SK-N-MC (cell line): ENCODE measurements around the gene DDX56.

ENCODE experiments used
- DNase-seq: peaks from one replicate; pipeline ENCODE4 v3.0.0-alpha.2; 2011; ENCODE audit warnings: low read depth, low spot score
- H3K27ac ChIP-seq: fragments of 200-600 bp; sonication (generic); 2 replicates; pipeline ENCODE4 v1.5.1; 2016; ENCODE audit warnings: mixed run types
- H3K36me3 ChIP-seq: fragments of 200-600 bp; sonication (generic); 2 replicates; pipeline ENCODE4 v1.6.1; 2017; ENCODE audit warnings: antibody characterized with exemption, low read length, mixed read lengths; ENCODE audit not compliant: insufficient read depth
- H3K4me3 ChIP-seq: fragments of 200-600 bp; sonication (generic); 2 replicates; pipeline ENCODE4 v1.5.1; 2016
- H3K9ac ChIP-seq: fragments of 200-600 bp; sonication (generic); 2 replicates; pipeline ENCODE4 v1.8.0; 2017; ENCODE audit warnings: mixed run types, mixed read lengths; ENCODE audit not compliant: insufficient read length
- H3K9me3 ChIP-seq: fragments of 200-600 bp; sonication (generic); 2 replicates; pipeline ENCODE4 v1.6.1; 2017; ENCODE audit warnings: low read depth, mild to moderate bottlenecking, antibody characterized with exemption, low read length, moderate library complexity, mixed read lengths
- EZH2 ChIP-seq: fragments of 200-600 bp; sonication (generic); IDR thresholded peaks from one replicate; pipeline ENCODE4 v1.6.1; 2017; ENCODE audit warnings: antibody characterized with exemption
- FOXP2 ChIP-seq: optimal IDR thresholded peaks from 2 replicates; pipeline ENCODE3; 2011; ENCODE audit warnings: mild to moderate bottlenecking, moderate library complexity; ENCODE audit not compliant: insufficient read depth; ENCODE audit errors: extremely low read length, control extremely low read depth
- POLR2AphosphoS5 ChIP-seq: IDR thresholded peaks from 2 replicates; pipeline ENCODE4 v1.6.1; 2012; ENCODE audit warnings: mild to moderate bottlenecking, low read depth, low read length, borderline replicate concordance

Gene DDX56, protein sequence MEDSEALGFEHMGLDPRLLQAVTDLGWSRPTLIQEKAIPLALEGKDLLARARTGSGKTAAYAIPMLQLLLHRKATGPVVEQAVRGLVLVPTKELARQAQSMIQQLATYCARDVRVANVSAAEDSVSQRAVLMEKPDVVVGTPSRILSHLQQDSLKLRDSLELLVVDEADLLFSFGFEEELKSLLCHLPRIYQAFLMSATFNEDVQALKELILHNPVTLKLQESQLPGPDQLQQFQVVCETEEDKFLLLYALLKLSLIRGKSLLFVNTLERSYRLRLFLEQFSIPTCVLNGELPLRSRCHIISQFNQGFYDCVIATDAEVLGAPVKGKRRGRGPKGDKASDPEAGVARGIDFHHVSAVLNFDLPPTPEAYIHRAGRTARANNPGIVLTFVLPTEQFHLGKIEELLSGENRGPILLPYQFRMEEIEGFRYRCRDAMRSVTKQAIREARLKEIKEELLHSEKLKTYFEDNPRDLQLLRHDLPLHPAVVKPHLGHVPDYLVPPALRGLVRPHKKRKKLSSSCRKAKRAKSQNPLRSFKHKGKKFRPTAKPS

DNA sequence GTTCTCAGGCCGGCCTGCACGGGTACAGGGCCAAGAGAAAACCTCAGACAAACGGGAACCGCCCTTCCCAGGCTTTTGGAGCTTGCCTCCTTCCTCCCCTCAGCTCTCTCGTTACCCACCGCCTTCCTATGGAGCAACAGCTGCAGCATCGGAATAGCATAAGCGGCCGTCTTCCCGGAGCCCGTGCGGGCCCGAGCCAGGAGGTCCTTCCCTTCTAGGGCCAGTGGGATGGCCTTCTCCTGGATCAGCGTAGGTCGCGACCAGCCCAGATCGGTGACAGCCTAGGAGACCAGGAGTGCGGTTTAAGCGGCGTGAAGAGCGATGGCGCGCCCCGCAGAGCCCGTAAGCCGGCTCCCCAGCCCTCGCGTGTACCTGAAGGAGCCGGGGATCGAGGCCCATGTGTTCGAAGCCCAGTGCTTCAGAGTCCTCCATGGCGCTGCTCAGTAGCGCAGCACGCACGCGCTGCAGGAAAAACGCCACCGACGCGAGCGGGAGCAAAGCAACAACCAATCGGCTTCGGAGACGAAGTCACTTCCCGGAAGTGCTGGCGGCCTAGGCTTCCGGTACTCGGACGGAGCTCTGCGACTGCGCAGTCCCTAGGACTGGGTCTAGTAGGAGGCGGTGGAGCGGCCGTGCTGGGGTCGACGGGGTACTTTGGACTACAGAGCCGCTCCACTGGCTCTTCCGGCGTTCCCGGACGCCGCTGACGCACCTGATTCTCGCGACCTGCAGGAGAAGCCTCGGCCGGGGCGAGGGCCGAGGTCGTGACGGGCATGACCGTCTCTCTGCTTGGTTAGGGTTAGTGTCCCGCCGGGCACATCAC lies at the start of gene DDX56:
DDX56 (minus strand) TSS at position 445 of the 823 bp plus-strand sequence; CDS start at position 432, 13 bp downstream.
- TF ChIP-seq POLR2AphosphoS5, result peak; percentile 97
- TF ChIP-seq FOXP2, result no peak
- peak; percentile 56 for DNase-seq
- H3K9me3 ChIP-seq, result no peaks in the 10 kb centered on the region
- peak within 1 kb of the TSS; percentile 77; the same call in 1 of the 2 replicates for H3K27ac ChIP-seq
- H3K36me3 ChIP-seq, result peaks cover 66% of the 10 kb centered on the region
- H3K4me3 ChIP-seq, result peak within 1 kb of the TSS; percentile 100
- H3K9ac ChIP-seq, result peak within 1 kb of the TSS; percentile 99

DNA sequence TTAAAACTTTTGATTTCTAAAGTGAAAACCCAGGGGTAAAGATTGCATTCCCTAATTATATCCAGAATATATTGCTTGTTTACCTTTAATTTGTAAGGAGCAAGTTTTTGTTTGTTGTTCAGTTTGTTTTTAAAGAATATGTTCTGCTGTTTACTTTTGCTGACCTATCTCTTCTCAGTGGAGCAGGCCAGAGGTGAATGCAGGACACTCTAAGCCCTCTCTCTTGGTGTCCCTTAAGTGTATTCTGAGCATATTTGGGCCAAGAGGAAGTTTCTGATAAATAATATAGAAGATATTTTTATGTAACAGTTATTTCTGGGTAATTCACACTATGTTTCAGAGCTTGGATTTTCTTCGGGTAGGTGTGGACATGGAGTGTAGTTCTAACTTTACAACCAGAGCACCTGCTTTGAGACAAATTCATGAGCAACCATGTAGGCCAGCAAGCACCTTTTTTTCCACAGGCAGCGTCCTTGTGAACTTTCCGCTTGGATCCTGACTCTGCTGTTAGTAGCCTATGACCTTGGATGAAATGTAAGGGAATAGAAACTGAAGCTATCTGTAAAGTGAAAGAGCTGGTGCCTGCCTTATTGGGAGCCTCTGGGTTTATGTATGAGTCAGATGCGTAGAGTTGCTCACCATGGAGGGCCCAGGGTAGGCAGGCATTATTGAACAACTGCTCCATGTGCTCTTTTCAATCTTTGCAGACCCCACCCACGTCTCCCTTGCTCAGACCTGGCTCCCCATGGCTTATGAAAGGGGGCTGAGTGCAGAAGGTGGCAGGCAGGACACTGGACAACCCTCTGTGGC lies 48.8 kb upstream of the DDX56 start:
- no peak overlapping the region for H3K4me3 ChIP-seq
- DNase-seq, result no peak
- no peak for TF ChIP-seq EZH2
- TF ChIP-seq POLR2AphosphoS5, result no peak
- TF ChIP-seq FOXP2, result no peak

DNA sequence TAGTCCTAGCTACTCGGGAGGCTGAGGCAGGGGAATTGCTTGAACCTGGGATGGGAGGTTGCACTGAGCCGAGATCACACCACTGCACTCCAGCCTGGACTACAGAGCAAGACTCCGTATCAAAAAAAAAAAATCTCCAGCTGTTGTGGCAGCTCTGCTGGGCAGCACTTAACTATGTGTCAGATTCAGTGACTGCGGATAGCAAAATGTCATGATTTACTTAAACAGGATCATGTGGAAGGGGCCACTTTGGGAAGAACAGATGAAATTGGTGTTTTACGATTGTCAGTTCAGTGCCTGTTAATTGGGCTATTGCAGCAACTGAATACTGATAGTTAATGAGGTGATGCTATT lies 48.0 kb upstream of the DDX56 start:
- Histone ChIP-seq H3K4me3 (no peak overlapping the region), H3K36me3 (peaks cover 30% of the 10 kb centered on the region), H3K9me3 (no peaks in the 10 kb centered on the region), H3K9ac (no peak overlapping the region), H3K27ac (no peak overlapping the region)
- no peak for DNase-seq
- TF ChIP-seq EZH2 (no peak), POLR2AphosphoS5 (no peak), FOXP2 (no peak)

More for the DNA sequence above, 48.8 kb upstream of the DDX56 start:
- Histone ChIP-seq H3K9me3 (no peaks in the 10 kb centered on the region), H3K27ac (no peak overlapping the region; the same call in 1 of the 2 replicates), H3K9ac (no peak overlapping the region), H3K36me3 (peaks cover 30% of the 10 kb centered on the region)

DNA sequence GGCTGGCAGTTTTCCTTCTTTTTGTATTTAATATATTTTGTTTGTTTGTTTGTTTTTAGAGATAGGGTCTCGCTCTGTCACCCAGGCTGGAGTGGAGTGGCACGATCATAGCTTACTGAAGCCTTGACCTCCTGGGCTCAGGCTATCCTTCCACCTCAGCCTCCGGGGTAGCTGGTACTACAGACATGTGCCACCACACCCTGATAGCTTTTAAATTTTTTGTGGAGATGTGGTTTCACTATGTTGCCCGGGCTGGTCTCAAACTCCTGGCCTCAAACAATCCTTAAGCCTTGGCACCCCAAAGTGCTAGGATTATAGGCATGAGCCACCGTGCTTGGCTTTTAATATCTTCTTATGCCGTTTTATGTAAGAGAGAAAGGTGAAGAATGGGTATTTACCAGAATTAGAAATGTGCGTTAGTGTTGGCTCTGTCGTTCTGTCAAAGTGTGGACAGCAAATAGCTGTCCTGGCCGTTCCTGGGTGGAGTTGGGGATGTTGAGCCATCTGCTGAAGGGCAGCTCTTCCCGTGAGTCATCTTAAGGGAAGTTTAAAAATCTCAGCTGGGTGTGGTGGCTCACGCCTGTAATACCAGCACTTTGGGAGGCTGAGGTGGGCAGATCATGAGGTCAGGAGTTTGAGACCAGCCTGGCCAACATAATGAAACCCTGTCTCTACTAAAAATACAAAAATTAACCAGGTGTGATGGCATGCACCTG lies 47.5 kb upstream of the DDX56 start:
- peaks cover 25% of the 10 kb centered on the region for H3K36me3 ChIP-seq
- H3K27ac ChIP-seq, result no peak overlapping the region
- DNase-seq, result no peak
- H3K9ac ChIP-seq, result no peak overlapping the region
- no peak for TF ChIP-seq EZH2
- no peak for TF ChIP-seq FOXP2
- no peak for TF ChIP-seq POLR2AphosphoS5
- H3K4me3 ChIP-seq, result no peak overlapping the region
- no peaks in the 10 kb centered on the region for H3K9me3 ChIP-seq

DNA sequence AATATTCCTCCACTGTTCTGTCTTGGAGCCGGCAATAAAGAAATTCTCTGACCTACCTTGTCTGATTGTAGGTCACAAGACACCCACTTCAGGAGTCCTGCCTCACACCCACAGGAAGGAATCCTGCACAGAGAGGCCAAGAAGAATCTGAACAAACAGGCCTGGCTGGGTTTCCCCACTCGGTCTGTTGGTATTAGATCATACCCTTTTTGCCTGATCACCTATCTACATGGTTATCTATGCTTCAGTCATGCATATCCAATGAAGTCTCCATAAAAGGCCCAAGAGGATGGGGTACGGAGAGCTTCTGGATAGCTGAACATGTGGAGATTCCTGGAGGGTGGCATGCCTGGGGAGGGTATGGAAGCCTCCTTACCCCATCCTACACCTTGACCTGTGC lies 45.0 kb upstream of the DDX56 start:
- no peak for TF ChIP-seq FOXP2
- TF ChIP-seq POLR2AphosphoS5, result no peak
- no peak for TF ChIP-seq EZH2
- no peaks in the 10 kb centered on the region for H3K9me3 ChIP-seq
- H3K9ac ChIP-seq, result no peak overlapping the region
- DNase-seq, result no peak
- no peak overlapping the region for H3K4me3 ChIP-seq
- H3K27ac ChIP-seq, result no peak overlapping the region
- peaks cover 9% of the 10 kb centered on the region; the same call in 1 of the 2 replicates for H3K36me3 ChIP-seq

DNA sequence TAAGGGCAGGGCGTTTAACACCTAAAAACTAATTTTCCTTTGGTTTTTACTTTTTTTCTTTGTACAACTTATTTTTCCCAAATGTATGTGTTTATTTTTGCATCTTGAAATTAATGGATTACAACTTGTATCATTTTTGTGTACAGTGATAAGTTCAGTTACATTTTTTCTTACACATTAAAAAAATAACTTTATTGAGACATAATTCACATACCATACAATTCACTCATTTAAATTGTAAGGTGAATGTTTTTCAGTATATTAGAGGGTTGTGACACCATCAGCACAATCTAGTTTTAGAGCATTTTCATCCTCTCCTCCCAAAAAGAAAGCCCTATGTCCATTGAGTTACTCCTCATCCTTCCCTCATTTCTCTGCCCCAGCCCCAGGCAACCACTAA lies 44.3 kb upstream of the DDX56 start:
- H3K27ac ChIP-seq, result no peak overlapping the region
- no peaks in the 10 kb centered on the region for H3K9me3 ChIP-seq
- H3K36me3 ChIP-seq, result peaks cover 9% of the 10 kb centered on the region; the same call in 1 of the 2 replicates
- no peak for DNase-seq
- no peak overlapping the region for H3K9ac ChIP-seq
- no peak overlapping the region for H3K4me3 ChIP-seq
- TF ChIP-seq EZH2 (no peak), POLR2AphosphoS5 (no peak), FOXP2 (no peak)

DNA sequence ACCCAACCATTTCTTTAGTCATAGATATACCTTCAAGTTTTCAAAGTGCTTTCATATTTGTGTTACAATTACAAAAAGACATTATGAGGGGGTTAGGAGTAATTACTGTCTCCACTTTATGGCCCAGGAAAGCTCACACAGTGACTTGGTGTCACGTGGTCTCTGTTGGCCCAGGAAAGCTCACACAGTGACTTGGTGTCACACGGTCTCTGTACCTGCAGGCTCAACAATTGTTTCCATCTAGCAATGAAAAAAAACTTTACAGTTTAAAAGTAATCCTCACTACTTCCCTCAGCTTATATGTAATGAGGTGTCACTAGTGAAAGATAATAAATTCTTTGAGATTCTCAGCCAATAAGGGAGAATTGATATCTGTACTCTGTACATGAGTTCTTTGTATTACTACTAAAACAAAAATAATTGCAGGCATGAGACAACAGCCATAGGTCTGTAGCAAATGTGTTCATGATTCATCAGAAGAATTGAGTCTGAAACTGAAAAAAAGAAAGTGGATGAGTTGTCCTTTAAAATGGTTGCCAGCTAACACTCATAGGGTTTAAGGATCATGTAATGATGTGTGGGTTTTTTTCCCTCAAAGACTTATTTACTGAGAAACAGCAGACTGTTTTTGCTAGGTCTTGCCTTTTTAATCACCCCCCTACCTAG lies 43.6 kb upstream of the DDX56 start:
- no peak for DNase-seq
- Histone ChIP-seq H3K9me3 (no peaks in the 10 kb centered on the region), H3K9ac (no peak overlapping the region), H3K27ac (no peak overlapping the region; the same call in 1 of the 2 replicates), H3K36me3 (peaks cover 9% of the 10 kb centered on the region; the same call in 1 of the 2 replicates), H3K4me3 (no peak overlapping the region)
- TF ChIP-seq EZH2 (no peak), POLR2AphosphoS5 (no peak), FOXP2 (no peak)
